ENCODE measurements around the gene SPATA46.
"Not testable (repeated sequence)": the region's sequence is repeated elsewhere in the genome, so short reads cannot be mapped to it uniquely, and the experiment has no call there.

Gene SPATA46

GRCh38 chr1:162363823-162364222 lies 12.8 kb downstream of the SPATA46 start:
- Histone ChIP-seq H3K9me3 (ENCODE audit: insufficient read depth, low read depth, low read length) (no peaks in the 10 kb centered on the region), H3K4me3 (ENCODE audit: low read length) (no peak overlapping the region), H3K4me1 (ENCODE audit: insufficient read depth, low read length) (no peaks in the 10 kb centered on the region), H3K9ac (ENCODE audit: low read depth, low read length) (no peak overlapping the region), H3K36me3 (ENCODE audit: insufficient read depth, low read length) (peaks cover 17% of the 10 kb centered on the region; the same call in 1 of the 2 replicates), H3K27ac (ENCODE audit: low read depth, low read length) (no peak overlapping the region), H3K27me3 (ENCODE audit: insufficient read depth, low read length) (no peaks in the 10 kb centered on the region)
- 90% methylated on average over 3 of the region's 3 CpGs for WGBS

GRCh38 chr1:162361349-162361748 lies 15.3 kb downstream of the SPATA46 start:
- 95% methylated on average over 5 of the region's 5 CpGs for WGBS
- Histone ChIP-seq H3K4me1 (ENCODE audit: insufficient read depth, low read length) (no peaks in the 10 kb centered on the region), H3K27me3 (ENCODE audit: insufficient read depth, low read length) (no peaks in the 10 kb centered on the region), H3K27ac (ENCODE audit: low read depth, low read length) (no peak overlapping the region), H3K9me3 (ENCODE audit: insufficient read depth, low read depth, low read length) (no peaks in the 10 kb centered on the region), H3K4me3 (ENCODE audit: low read length) (no peak overlapping the region), H3K9ac (ENCODE audit: low read depth, low read length) (no peak overlapping the region), H3K36me3 (ENCODE audit: insufficient read depth, low read length) (peaks cover 11% of the 10 kb centered on the region; the same call in 1 of the 2 replicates)

GRCh38 chr1:162360874-162361260 lies 15.8 kb downstream of the SPATA46 start:
- Histone ChIP-seq H3K4me3 (ENCODE audit: low read length) (no peak overlapping the region), H3K27ac (ENCODE audit: low read depth, low read length) (no peak overlapping the region), H3K4me1 (ENCODE audit: insufficient read depth, low read length) (no peaks in the 10 kb centered on the region), H3K27me3 (ENCODE audit: insufficient read depth, low read length) (no peaks in the 10 kb centered on the region), H3K36me3 (ENCODE audit: insufficient read depth, low read length) (peaks cover 14% of the 10 kb centered on the region; the same call in 1 of the 2 replicates), H3K9ac (ENCODE audit: low read depth, low read length) (no peak overlapping the region), H3K9me3 (ENCODE audit: insufficient read depth, low read depth, low read length) (no peaks in the 10 kb centered on the region)
- WGBS = 94% methylated on average over 4 of the region's 4 CpGs

GRCh38 chr1:162360237-162360873 lies 16.3 kb downstream of the SPATA46 start:
- Histone ChIP-seq H3K4me1 (ENCODE audit: insufficient read depth, low read length) (no peaks in the 10 kb centered on the region), H3K4me3 (ENCODE audit: low read length) (no peak overlapping the region), H3K27me3 (ENCODE audit: insufficient read depth, low read length) (no peaks in the 10 kb centered on the region), H3K9ac (ENCODE audit: low read depth, low read length) (no peak overlapping the region), H3K9me3 (ENCODE audit: insufficient read depth, low read depth, low read length) (no peaks in the 10 kb centered on the region), H3K36me3 (ENCODE audit: insufficient read depth, low read length) (peaks cover 12% of the 10 kb centered on the region; the same call in 1 of the 2 replicates), H3K27ac (ENCODE audit: low read depth, low read length) (no peak overlapping the region)
- WGBS = 95% methylated on average over 10 of the region's 10 CpGs

GRCh38 chr1:162359523-162360236 lies 17.0 kb downstream of the SPATA46 start:
- Histone ChIP-seq H3K4me1 (ENCODE audit: insufficient read depth, low read length) (no peaks in the 10 kb centered on the region), H3K36me3 (ENCODE audit: insufficient read depth, low read length) (peaks cover 11% of the 10 kb centered on the region; the same call in 1 of the 2 replicates), H3K4me3 (ENCODE audit: low read length) (no peak overlapping the region), H3K9me3 (ENCODE audit: insufficient read depth, low read depth, low read length) (no peaks in the 10 kb centered on the region), H3K27me3 (ENCODE audit: insufficient read depth, low read length) (no peaks in the 10 kb centered on the region), H3K27ac (ENCODE audit: low read depth, low read length) (no peak overlapping the region), H3K9ac (ENCODE audit: low read depth, low read length) (no peak overlapping the region)
- WGBS = 85% methylated on average over 10 of the region's 10 CpGs

- Histone ChIP-seq H3K27ac (ENCODE audit: low read depth, low read length) (no peak overlapping the region), H3K9ac (ENCODE audit: low read depth, low read length) (no peak overlapping the region)
- 93% methylated on average over 1 of the region's 1 CpG for WGBS
Observed at GRCh38 chr1:162358928-162359327, 17.7 kb downstream of the SPATA46 start.

GRCh38 chr1:162357681-162358266 lies 18.9 kb downstream of the SPATA46 start:
- H3K9me3 ChIP-seq (ENCODE audit: insufficient read depth, low read depth, low read length) = no peaks in the 10 kb centered on the region
- no peak overlapping the region for H3K9ac ChIP-seq (ENCODE audit: low read depth, low read length)
- WGBS = 68% methylated on average over 4 of the region's 5 CpGs
- H3K4me3 ChIP-seq (ENCODE audit: low read length) = no peak overlapping the region
- H3K27ac ChIP-seq (ENCODE audit: low read depth, low read length) = no peak overlapping the region
- peaks cover 11% of the 10 kb centered on the region for H3K4me1 ChIP-seq (ENCODE audit: insufficient read depth, low read length)
- no peaks in the 10 kb centered on the region for H3K27me3 ChIP-seq (ENCODE audit: insufficient read depth, low read length)
- H3K36me3 ChIP-seq (ENCODE audit: insufficient read depth, low read length) = peaks cover 11% of the 10 kb centered on the region; the same call in 1 of the 2 replicates

More at GRCh38 chr1:162358928-162359327, 17.7 kb downstream of the SPATA46 start:
- Histone ChIP-seq H3K4me1 (ENCODE audit: insufficient read depth, low read length) (peaks cover under 1% of the 10 kb centered on the region), H3K9me3 (ENCODE audit: insufficient read depth, low read depth, low read length) (no peaks in the 10 kb centered on the region), H3K27me3 (ENCODE audit: insufficient read depth, low read length) (no peaks in the 10 kb centered on the region), H3K36me3 (ENCODE audit: insufficient read depth, low read length) (peaks cover 11% of the 10 kb centered on the region; the same call in 1 of the 2 replicates), H3K4me3 (ENCODE audit: low read length) (no peak overlapping the region)

- 80% methylated on average over 5 of the region's 5 CpGs for WGBS
- Histone ChIP-seq H3K27me3 (ENCODE audit: insufficient read depth, low read length) (no peaks in the 10 kb centered on the region), H3K4me1 (ENCODE audit: insufficient read depth, low read length) (peaks cover 19% of the 10 kb centered on the region), H3K27ac (ENCODE audit: low read depth, low read length) (no peak overlapping the region), H3K9me3 (ENCODE audit: insufficient read depth, low read depth, low read length) (no peaks in the 10 kb centered on the region), H3K9ac (ENCODE audit: low read depth, low read length) (no peak overlapping the region), H3K36me3 (ENCODE audit: insufficient read depth, low read length) (0 out of 2 replicates have a peak, but pooled peaks cover 6% of the 10 kb centered on the region), H3K4me3 (ENCODE audit: low read length) (no peak overlapping the region)
Observed at GRCh38 chr1:162353702-162354101, 23.0 kb downstream of the SPATA46 start.

GRCh38 chr1:162353078-162353477 lies 23.6 kb downstream of the SPATA46 start:
- WGBS = 85% methylated on average over 9 of the region's 9 CpGs
- peaks cover 19% of the 10 kb centered on the region for H3K4me1 ChIP-seq (ENCODE audit: insufficient read depth, low read length)

GRCh38 chr1:162351874-162352273 lies 24.8 kb downstream of the SPATA46 start:
- H3K4me3 ChIP-seq (ENCODE audit: low read length); H3K27ac ChIP-seq (ENCODE audit: low read depth, low read length); H3K36me3 ChIP-seq (ENCODE audit: insufficient read depth, low read length); H3K27me3 ChIP-seq (ENCODE audit: insufficient read depth, low read length); H3K9me3 ChIP-seq (ENCODE audit: insufficient read depth, low read depth, low read length); H3K9ac ChIP-seq (ENCODE audit: low read depth, low read length): not testable (repeated sequence)
- 96% methylated on average over 3 of the region's 4 CpGs for WGBS
- H3K4me1 ChIP-seq (ENCODE audit: insufficient read depth, low read length) = peaks cover 19% of the 10 kb centered on the region

More at GRCh38 chr1:162353078-162353477, 23.6 kb downstream of the SPATA46 start:
- Histone ChIP-seq H3K4me3 (ENCODE audit: low read length) (no peak overlapping the region), H3K36me3 (ENCODE audit: insufficient read depth, low read length) (0 out of 2 replicates have a peak, but pooled peaks cover 6% of the 10 kb centered on the region), H3K9me3 (ENCODE audit: insufficient read depth, low read depth, low read length) (no peaks in the 10 kb centered on the region), H3K9ac (ENCODE audit: low read depth, low read length) (no peak overlapping the region), H3K27ac (ENCODE audit: low read depth, low read length) (no peak overlapping the region; the same call in 1 of the 2 replicates), H3K27me3 (ENCODE audit: insufficient read depth, low read length) (no peaks in the 10 kb centered on the region)

GRCh38 chr1:162351246-162351842 lies 25.3 kb downstream of the SPATA46 start:
- Histone ChIP-seq H3K27me3 (ENCODE audit: insufficient read depth, low read length) (no peaks in the 10 kb centered on the region), H3K9me3 (ENCODE audit: insufficient read depth, low read depth, low read length) (no peaks in the 10 kb centered on the region), H3K4me1 (ENCODE audit: insufficient read depth, low read length) (peaks cover 19% of the 10 kb centered on the region), H3K27ac (ENCODE audit: low read depth, low read length) (no peak overlapping the region), H3K36me3 (ENCODE audit: insufficient read depth, low read length) (0 out of 2 replicates have a peak, but pooled peaks cover 6% of the 10 kb centered on the region), H3K4me3 (ENCODE audit: low read length) (no peak overlapping the region), H3K9ac (ENCODE audit: low read depth, low read length) (no peak overlapping the region)
- WGBS = 92% methylated on average over 6 of the region's 6 CpGs

Data from HUES64 (cell line).